ENCODE results near the gene C8G. TPM values are rescaled to one million over a fixed set of nuclear protein-coding genes. Genes with fewer than 3 reads are reported as not detected.

The C8G gene
- total and polyA plus RNA-seq, 2 of the 4 experiments (the other 2 are of a cell fraction): 0.80 TPM; not detected in 1

GRCh38 chr9:136975644-136976043, 30.6 kb downstream of the C8G start:
- intact Hi-C loops (cut with micrococcal nuclease) (no loop called here), dilution Hi-C loops (cut with HindIII; ENCODE audit: low sequenced_read_pairs, unreplicated experiment) (no loop called here)
- no TSS peak for BruUV-seq (replicated peaks)

More at GRCh38 chr9:136975644-136976043, 30.6 kb downstream of the C8G start:
- ChIA-PET CTCF (interaction anchor here (1.1 kb wide), 1 partner anchor 11 kb away, joined by 3 read pairs; no protein-coding TSS in a partner anchor), POLR2A (ENCODE audit: unreplicated experiment) (no interaction called here)
- in situ Hi-C loops (cut with MboI; ENCODE audit: low sequenced_read_pairs): no loop called here
- H3K18ac ChIP-seq (ENCODE audit: low read depth, low read length): no peak overlapping the region
- H3K14ac ChIP-seq (replicated peaks; ENCODE audit: low read depth, low read length): no peak overlapping the region
- H3K4me1 ChIP-seq (ENCODE audit: control insufficient read depth, insufficient read depth, low read length): peaks cover 7% of the 10 kb centered on the region; the same call in 1 of the 2 replicates
- no peaks in the 10 kb centered on the region for H3K79me1 ChIP-seq (ENCODE audit: low read depth in 1 of 2, low read length in 2 of 2)
- H3K4me2 ChIP-seq (ENCODE audit: low read depth, low read length): no peak overlapping the region
- H4K8ac ChIP-seq (ENCODE audit: low read depth in 2 of 2, low read length in 2 of 2): no peak overlapping the region
- no peak overlapping the region for H2AK9ac ChIP-seq (replicated peaks; ENCODE audit: low read depth, low read length, poor library complexity)
- no peaks in the 10 kb centered on the region for H3K9me3 ChIP-seq (ENCODE audit: control insufficient read depth, insufficient read depth, low read length)
- 75% methylated on average over 4 of the region's 14 CpGs; no CpG with 5 or more reads in 1 of the 2 experiments for WGBS, 2 experiments (ENCODE audit: extremely low coverage in 2 of 2, insufficient read length in 1 of 2)
- no peak overlapping the region for H2BK120ac ChIP-seq (ENCODE audit: low read depth, low read length)
- H4K5ac ChIP-seq (ENCODE audit: low read depth, low read length): no peak overlapping the region
- no peaks in the 10 kb centered on the region for H3K36me3 ChIP-seq (ENCODE audit: control insufficient read depth, insufficient read depth, low read length)
- no peak overlapping the region for H3K9ac ChIP-seq (ENCODE audit: low read depth, low read length)
- H2BK20ac ChIP-seq (ENCODE audit: low read depth, low read length): no peak overlapping the region
- DNase-seq (no peak), ATAC-seq (ENCODE audit: low read depth) (no peak)
- H3K27me3 ChIP-seq (ENCODE audit: control insufficient read depth, insufficient read depth, low read length): peaks cover 15% of the 10 kb centered on the region; the same call in 1 of the 2 replicates
- no peaks in the 10 kb centered on the region for H4K20me1 ChIP-seq (ENCODE audit: insufficient read depth, low read length)
- H4K91ac ChIP-seq (ENCODE audit: insufficient read depth, low read depth, low read length): no peak overlapping the region
- H2AK5ac ChIP-seq (ENCODE audit: low read depth, low read length): no peak overlapping the region; the same call in 1 of the 2 replicates
- H3K23ac ChIP-seq (ENCODE audit: low read depth, low read length): no peak overlapping the region
- H2AFZ ChIP-seq (replicated peaks; ENCODE audit: low read length, poor library complexity): peak overlapping the region; percentile 23
- no peak overlapping the region for H3K4me3 ChIP-seq (ENCODE audit: insufficient read depth, low read depth, low read length)
- no peaks in the 10 kb centered on the region for H3K9me1 ChIP-seq (ENCODE audit: insufficient read depth, low read length)
- H2BK15ac ChIP-seq (ENCODE audit: low read depth, low read length): no peak overlapping the region
- H3K27ac ChIP-seq (ENCODE audit: insufficient read depth, low read length): no peak overlapping the region
- no peak overlapping the region for H3K56ac ChIP-seq (ENCODE audit: extremely low read depth, insufficient read depth, low read length)
- H2BK5ac ChIP-seq (ENCODE audit: low read depth, low read length, poor library complexity, severe bottlenecking): no peak overlapping the region
- TF ChIP-seq MAZ (IDR thresholded peaks at IDR 0.05; ENCODE audit: borderline replicate concordance, low read depth, low read length) (no peak), USF2 (IDR thresholded peaks at IDR 0.05; ENCODE audit: low read depth, low read length) (no peak), MXI1 (IDR thresholded peaks at IDR 0.05; ENCODE audit: borderline replicate concordance, low read depth, low read length) (no peak), CTCF (conservative IDR thresholded peaks at IDR 0.05; ENCODE audit: low read depth, low read length) (peak; percentile 16; the same call in 1 of the 2 replicates)
- H3K4ac ChIP-seq (ENCODE audit: low read depth, low read length): no peak overlapping the region

All from IMR-90 (cell line).